ENCODE data around the gene CD59. TPM values are rescaled to one million over a fixed set of nuclear protein-coding genes. Genes with fewer than 3 reads are reported as not detected.

CD59 gene
- total RNA-seq, 1 donor from 2014 or later, result 816 TPM

- peak overlapping the region; percentile 64 for H3K4me3 ChIP-seq
- intact Hi-C loops (cut with DNase I), result no loop called here
- H3K4me1 ChIP-seq, result peaks cover 56% of the 10 kb centered on the region
- peak overlapping the region; percentile 80 for H3K27ac ChIP-seq
- no peak for ATAC-seq
- H3K9me3 ChIP-seq, result no peaks in the 10 kb centered on the region
- peaks cover 5% of the 10 kb centered on the region for H3K36me3 ChIP-seq
- TF ChIP-seq CTCF (IDR thresholded peaks at IDR 0.05), result no peak
- no peaks in the 10 kb centered on the region for H3K27me3 ChIP-seq (ENCODE audit: low read depth)
- peak; percentile 64 for DNase-seq
These were observed 36.1 kb downstream of the CD59 start for GRCh38 chr11:33700063-33700501.

- Histone ChIP-seq H3K27me3 (ENCODE audit: low read depth) (no peaks in the 10 kb centered on the region), H3K4me3 (no peak overlapping the region), H3K9me3 (no peaks in the 10 kb centered on the region), H3K36me3 (no peaks in the 10 kb centered on the region), H3K4me1 (peaks cover 56% of the 10 kb centered on the region), H3K27ac (peak overlapping the region; percentile 80)
- TF ChIP-seq CTCF (IDR thresholded peaks at IDR 0.05), result no peak
- intact Hi-C loops (cut with DNase I), result no loop called here
- no peak for ATAC-seq
- DNase-seq, result no peak
These were observed 36.6 kb downstream of the CD59 start for GRCh38 chr11:33699515-33700062.

- no peak for TF ChIP-seq CTCF (IDR thresholded peaks at IDR 0.05)
- H3K9me3 ChIP-seq, result no peaks in the 10 kb centered on the region
- peaks cover 55% of the 10 kb centered on the region for H3K4me1 ChIP-seq
- ATAC-seq (no peak), DNase-seq (no peak)
- H3K27me3 ChIP-seq (ENCODE audit: low read depth), result no peaks in the 10 kb centered on the region
- H3K36me3 ChIP-seq, result no peaks in the 10 kb centered on the region
- intact Hi-C loops (cut with DNase I), result no loop called here
- no peak overlapping the region for H3K27ac ChIP-seq
- no peak overlapping the region for H3K4me3 ChIP-seq
These were observed 37.3 kb downstream of the CD59 start for GRCh38 chr11:33698921-33699320.

- DNase-seq, result no peak
- Histone ChIP-seq H3K9me3 (no peaks in the 10 kb centered on the region), H3K4me3 (no peak overlapping the region), H3K4me1 (peaks cover 53% of the 10 kb centered on the region), H3K27ac (no peak overlapping the region), H3K27me3 (ENCODE audit: low read depth) (no peaks in the 10 kb centered on the region), H3K36me3 (no peaks in the 10 kb centered on the region)
- no peak for TF ChIP-seq CTCF (IDR thresholded peaks at IDR 0.05)
- ATAC-seq, result no peak
- intact Hi-C loops (cut with DNase I), result no loop called here
These were observed 38.2 kb downstream of the CD59 start for GRCh38 chr11:33697997-33698396.

GRCh38 chr11:33696931-33697638, 39.1 kb downstream of the CD59 start:
- H3K4me1 ChIP-seq, result peaks cover 53% of the 10 kb centered on the region
- ATAC-seq, result no peak
- no peak overlapping the region for H3K27ac ChIP-seq
- TF ChIP-seq CTCF (IDR thresholded peaks at IDR 0.05), result no peak
- no peaks in the 10 kb centered on the region for H3K36me3 ChIP-seq
- H3K4me3 ChIP-seq, result no peak overlapping the region
- H3K9me3 ChIP-seq, result no peaks in the 10 kb centered on the region
- no peaks in the 10 kb centered on the region for H3K27me3 ChIP-seq (ENCODE audit: low read depth)
- intact Hi-C loops (cut with DNase I), result no loop called here
- DNase-seq, result no peak

Data from lower lobe of right lung (tissue), 2 donors.